ENCODE measurements around the gene TRIM2. TPM values are rescaled to one million over a fixed set of nuclear protein-coding genes. Genes with fewer than 3 reads are reported as not detected.
A peak's percentile ranks its signal among the peaks of the same experiment; 100 is the strongest.

The TRIM2 gene
- total and polyA plus RNA-seq, 2 experiments from 2014 or later, result 22.0 to 61.5 TPM

DNA sequence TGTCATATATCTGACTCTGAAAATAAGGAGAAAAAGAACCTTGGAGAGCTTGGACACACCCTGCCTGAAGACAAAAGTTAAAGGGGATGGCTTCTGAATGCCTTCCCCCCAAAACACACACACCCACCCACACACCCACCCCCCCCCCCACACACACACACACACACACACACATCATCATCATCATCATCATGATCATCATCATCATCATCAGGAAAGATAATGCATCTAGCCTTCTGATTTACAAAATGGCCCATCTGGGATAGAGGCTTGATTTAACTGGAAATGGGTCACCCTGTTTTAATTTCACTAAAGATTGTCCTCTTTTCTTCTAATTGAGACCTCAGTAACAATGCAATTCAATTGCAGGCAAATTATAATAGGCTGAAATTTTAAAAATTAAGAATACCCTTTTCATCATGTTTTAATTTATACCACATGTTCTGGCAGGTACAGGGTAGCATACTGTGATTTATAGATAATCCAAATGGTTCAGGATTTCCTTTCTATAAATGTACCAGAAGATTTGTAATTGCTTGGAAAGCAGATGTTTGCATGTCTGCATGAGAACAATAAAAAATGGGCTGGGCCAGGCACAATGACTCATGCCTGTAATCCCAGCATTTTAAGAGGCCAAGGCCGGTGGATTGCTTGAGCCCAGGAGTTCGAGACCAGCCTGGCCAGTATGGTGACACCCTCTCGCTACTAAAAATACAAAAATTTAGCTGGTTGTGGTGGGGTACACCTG lies 56.5 kb downstream of the TRIM2 start:
- Mint-ChIP-seq H3K27ac (peak overlapping the region; percentile 81; the same call in 1 of the 2 replicates), H3K4me1 (peaks cover 49% of the 10 kb centered on the region), H3K27me3 (ENCODE audit: insufficient read depth, low read depth, poor library complexity) (peaks cover 2% of the 10 kb centered on the region), H3K4me3 (no peak overlapping the region; the same call in 2 of the 3 replicates), H3K36me3 (ENCODE audit: low read depth) (peaks cover 20% of the 10 kb centered on the region; the same call in 2 of the 3 replicates), H3K9me3 (0 out of 3 replicates have a peak, but pooled peaks cover 7% of the 10 kb centered on the region)
- H3K4me1 ChIP-seq (ENCODE audit: insufficient read depth), result peaks cover 55% of the 10 kb centered on the region
- 0 out of 2 replicates have a peak, but pooled peaks cover 4% of the 10 kb centered on the region for H3F3A ChIP-seq (replicated peaks; ENCODE audit: low read depth)
- no peaks in the 10 kb centered on the region for H4K20me1 ChIP-seq (replicated peaks; ENCODE audit: insufficient read depth)
- H3K4me2 ChIP-seq, result peak overlapping the region; percentile 53
- no peak overlapping the region for H2AFZ ChIP-seq
- H3K79me2 ChIP-seq (replicated peaks; ENCODE audit: insufficient read depth), result peaks cover 47% of the 10 kb centered on the region
- TF ChIP-seq, protein P1, sequence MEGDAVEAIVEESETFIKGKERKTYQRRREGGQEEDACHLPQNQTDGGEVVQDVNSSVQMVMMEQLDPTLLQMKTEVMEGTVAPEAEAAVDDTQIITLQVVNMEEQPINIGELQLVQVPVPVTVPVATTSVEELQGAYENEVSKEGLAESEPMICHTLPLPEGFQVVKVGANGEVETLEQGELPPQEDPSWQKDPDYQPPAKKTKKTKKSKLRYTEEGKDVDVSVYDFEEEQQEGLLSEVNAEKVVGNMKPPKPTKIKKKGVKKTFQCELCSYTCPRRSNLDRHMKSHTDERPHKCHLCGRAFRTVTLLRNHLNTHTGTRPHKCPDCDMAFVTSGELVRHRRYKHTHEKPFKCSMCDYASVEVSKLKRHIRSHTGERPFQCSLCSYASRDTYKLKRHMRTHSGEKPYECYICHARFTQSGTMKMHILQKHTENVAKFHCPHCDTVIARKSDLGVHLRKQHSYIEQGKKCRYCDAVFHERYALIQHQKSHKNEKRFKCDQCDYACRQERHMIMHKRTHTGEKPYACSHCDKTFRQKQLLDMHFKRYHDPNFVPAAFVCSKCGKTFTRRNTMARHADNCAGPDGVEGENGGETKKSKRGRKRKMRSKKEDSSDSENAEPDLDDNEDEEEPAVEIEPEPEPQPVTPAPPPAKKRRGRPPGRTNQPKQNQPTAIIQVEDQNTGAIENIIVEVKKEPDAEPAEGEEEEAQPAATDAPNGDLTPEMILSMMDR (conservative IDR thresholded peaks at IDR 0.05; ENCODE audit: low read depth in 2 of 2), result no peak
- TF ChIP-seq, protein P2, sequence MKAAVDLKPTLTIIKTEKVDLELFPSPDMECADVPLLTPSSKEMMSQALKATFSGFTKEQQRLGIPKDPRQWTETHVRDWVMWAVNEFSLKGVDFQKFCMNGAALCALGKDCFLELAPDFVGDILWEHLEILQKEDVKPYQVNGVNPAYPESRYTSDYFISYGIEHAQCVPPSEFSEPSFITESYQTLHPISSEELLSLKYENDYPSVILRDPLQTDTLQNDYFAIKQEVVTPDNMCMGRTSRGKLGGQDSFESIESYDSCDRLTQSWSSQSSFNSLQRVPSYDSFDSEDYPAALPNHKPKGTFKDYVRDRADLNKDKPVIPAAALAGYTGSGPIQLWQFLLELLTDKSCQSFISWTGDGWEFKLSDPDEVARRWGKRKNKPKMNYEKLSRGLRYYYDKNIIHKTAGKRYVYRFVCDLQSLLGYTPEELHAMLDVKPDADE (IDR thresholded peaks at IDR 0.05), result no peak
- TF ChIP-seq, protein P3, sequence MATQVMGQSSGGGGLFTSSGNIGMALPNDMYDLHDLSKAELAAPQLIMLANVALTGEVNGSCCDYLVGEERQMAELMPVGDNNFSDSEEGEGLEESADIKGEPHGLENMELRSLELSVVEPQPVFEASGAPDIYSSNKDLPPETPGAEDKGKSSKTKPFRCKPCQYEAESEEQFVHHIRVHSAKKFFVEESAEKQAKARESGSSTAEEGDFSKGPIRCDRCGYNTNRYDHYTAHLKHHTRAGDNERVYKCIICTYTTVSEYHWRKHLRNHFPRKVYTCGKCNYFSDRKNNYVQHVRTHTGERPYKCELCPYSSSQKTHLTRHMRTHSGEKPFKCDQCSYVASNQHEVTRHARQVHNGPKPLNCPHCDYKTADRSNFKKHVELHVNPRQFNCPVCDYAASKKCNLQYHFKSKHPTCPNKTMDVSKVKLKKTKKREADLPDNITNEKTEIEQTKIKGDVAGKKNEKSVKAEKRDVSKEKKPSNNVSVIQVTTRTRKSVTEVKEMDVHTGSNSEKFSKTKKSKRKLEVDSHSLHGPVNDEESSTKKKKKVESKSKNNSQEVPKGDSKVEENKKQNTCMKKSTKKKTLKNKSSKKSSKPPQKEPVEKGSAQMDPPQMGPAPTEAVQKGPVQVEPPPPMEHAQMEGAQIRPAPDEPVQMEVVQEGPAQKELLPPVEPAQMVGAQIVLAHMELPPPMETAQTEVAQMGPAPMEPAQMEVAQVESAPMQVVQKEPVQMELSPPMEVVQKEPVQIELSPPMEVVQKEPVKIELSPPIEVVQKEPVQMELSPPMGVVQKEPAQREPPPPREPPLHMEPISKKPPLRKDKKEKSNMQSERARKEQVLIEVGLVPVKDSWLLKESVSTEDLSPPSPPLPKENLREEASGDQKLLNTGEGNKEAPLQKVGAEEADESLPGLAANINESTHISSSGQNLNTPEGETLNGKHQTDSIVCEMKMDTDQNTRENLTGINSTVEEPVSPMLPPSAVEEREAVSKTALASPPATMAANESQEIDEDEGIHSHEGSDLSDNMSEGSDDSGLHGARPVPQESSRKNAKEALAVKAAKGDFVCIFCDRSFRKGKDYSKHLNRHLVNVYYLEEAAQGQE (IDR thresholded peaks at IDR 0.05; ENCODE audit: unreplicated experiment), result no peak
- TF ChIP-seq, protein P4, sequence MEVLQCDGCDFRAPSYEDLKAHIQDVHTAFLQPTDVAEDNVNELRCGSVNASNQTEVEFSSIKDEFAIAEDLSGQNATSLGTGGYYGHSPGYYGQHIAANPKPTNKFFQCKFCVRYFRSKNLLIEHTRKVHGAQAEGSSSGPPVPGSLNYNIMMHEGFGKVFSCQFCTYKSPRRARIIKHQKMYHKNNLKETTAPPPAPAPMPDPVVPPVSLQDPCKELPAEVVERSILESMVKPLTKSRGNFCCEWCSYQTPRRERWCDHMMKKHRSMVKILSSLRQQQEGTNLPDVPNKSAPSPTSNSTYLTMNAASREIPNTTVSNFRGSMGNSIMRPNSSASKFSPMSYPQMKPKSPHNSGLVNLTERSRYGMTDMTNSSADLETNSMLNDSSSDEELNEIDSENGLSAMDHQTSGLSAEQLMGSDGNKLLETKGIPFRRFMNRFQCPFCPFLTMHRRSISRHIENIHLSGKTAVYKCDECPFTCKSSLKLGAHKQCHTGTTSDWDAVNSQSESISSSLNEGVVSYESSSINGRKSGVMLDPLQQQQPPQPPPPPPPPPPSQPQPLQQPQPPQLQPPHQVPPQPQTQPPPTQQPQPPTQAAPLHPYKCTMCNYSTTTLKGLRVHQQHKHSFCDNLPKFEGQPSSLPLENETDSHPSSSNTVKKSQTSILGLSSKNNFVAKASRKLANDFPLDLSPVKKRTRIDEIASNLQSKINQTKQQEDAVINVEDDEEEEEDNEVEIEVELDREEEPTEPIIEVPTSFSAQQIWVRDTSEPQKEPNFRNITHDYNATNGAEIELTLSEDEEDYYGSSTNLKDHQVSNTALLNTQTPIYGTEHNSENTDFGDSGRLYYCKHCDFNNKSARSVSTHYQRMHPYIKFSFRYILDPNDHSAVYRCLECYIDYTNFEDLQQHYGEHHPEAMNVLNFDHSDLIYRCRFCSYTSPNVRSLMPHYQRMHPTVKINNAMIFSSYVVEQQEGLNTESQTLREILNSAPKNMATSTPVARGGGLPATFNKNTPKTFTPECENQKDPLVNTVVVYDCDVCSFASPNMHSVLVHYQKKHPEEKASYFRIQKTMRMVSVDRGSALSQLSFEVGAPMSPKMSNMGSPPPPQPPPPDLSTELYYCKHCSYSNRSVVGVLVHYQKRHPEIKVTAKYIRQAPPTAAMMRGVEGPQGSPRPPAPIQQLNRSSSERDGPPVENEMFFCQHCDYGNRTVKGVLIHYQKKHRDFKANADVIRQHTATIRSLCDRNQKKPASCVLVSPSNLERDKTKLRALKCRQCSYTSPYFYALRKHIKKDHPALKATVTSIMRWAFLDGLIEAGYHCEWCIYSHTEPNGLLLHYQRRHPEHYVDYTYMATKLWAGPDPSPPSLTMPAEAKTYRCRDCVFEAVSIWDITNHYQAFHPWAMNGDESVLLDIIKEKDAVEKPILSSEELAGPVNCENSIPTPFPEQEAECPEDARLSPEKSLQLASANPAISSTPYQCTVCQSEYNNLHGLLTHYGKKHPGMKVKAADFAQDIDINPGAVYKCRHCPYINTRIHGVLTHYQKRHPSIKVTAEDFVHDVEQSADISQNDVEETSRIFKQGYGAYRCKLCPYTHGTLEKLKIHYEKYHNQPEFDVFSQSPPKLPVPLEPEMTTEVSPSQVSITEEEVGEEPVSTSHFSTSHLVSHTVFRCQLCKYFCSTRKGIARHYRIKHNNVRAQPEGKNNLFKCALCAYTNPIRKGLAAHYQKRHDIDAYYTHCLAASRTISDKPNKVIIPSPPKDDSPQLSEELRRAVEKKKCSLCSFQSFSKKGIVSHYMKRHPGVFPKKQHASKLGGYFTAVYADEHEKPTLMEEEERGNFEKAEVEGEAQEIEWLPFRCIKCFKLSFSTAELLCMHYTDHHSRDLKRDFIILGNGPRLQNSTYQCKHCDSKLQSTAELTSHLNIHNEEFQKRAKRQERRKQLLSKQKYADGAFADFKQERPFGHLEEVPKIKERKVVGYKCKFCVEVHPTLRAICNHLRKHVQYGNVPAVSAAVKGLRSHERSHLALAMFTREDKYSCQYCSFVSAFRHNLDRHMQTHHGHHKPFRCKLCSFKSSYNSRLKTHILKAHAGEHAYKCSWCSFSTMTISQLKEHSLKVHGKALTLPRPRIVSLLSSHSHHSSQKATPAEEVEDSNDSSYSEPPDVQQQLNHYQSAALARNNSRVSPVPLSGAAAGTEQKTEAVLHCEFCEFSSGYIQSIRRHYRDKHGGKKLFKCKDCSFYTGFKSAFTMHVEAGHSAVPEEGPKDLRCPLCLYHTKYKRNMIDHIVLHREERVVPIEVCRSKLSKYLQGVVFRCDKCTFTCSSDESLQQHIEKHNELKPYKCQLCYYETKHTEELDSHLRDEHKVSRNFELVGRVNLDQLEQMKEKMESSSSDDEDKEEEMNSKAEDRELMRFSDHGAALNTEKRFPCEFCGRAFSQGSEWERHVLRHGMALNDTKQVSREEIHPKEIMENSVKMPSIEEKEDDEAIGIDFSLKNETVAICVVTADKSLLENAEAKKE (CRISPR knock-in tag; IDR thresholded peaks at IDR 0.05), result no peak
- TF ChIP-seq EZH2 (IDR thresholded peaks at IDR 0.05; ENCODE audit: low read depth, unreplicated experiment) (no peak), STAT1 (IDR thresholded peaks at IDR 0.05; ENCODE audit: unreplicated experiment) (no peak), CREB1 (CRISPR knock-in tag; IDR thresholded peaks at IDR 0.05; ENCODE audit: low read depth) (no peak), JUNB (IDR thresholded peaks at IDR 0.05; ENCODE audit: unreplicated experiment) (no peak), ZNF114 (CRISPR knock-in tag; IDR thresholded peaks at IDR 0.05) (no peak), NANOG (IDR thresholded peaks at IDR 0.05; ENCODE audit: borderline replicate concordance) (no peak), ZNF331 (CRISPR knock-in tag; IDR thresholded peaks at IDR 0.05; ENCODE audit: low read depth) (no peak), POLR2AphosphoS5 (IDR thresholded peaks at IDR 0.05; ENCODE audit: low read depth) (no peak)
- no peaks in the 10 kb centered on the region for H3K27me3 ChIP-seq (ENCODE audit: insufficient read depth)
- ATAC-seq (no peak), DNase-seq (ENCODE audit: low spot score) (peak; percentile 46)
- no peak overlapping the region for H3K4me3 ChIP-seq
- no peaks in the 10 kb centered on the region for H3K36me3 ChIP-seq (ENCODE audit: insufficient read depth)
- no peaks in the 10 kb centered on the region for H3K9me2 ChIP-seq (ENCODE audit: insufficient read depth)
- peak overlapping the region; percentile 86 for H3K27ac ChIP-seq (ENCODE audit: low read depth)
